ENCODE data around the gene NETO1.

Gene NETO1

DNA sequence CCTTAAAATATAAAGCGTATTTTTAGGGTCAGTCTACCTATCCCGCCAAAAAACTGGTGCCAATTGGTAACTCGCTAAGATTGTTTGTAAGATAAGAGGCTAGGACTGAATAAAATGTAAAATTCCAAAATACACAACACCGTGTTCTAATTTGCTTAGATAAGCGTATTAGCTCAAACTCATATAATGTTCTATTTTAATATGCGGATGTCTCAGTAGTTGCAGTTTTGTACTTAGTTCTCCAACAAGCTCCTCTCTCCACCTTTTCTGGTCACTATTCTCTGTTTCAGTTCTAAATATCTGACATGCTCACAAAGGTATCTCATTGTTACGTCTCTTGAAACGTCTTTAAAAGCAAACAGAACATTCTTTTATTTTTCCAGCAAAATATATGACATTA is 24.0 kb downstream of the NETO1 start:
- no peak for DNase-seq (ENCODE audit: low read depth)

DNA sequence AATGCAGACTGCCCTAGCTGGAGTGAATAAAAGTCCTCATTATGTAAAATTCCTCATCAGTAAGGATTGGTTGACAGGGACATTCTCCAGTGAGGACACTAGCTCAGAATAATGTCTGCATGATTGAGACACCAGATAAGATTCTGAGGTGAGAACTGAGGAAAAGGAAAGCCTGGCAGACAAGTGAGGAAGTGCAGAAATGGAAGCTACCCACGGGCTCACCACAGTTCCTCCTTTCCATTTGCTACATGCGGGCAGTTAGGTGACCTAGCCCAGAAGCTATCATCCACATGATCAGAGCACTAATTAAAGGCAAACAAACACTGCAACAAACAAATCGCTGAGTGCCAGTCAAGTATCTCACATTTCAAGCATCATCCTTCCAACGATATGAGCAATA is 27.7 kb downstream of the NETO1 start:
- no peak for DNase-seq (ENCODE audit: low read depth)

DNA sequence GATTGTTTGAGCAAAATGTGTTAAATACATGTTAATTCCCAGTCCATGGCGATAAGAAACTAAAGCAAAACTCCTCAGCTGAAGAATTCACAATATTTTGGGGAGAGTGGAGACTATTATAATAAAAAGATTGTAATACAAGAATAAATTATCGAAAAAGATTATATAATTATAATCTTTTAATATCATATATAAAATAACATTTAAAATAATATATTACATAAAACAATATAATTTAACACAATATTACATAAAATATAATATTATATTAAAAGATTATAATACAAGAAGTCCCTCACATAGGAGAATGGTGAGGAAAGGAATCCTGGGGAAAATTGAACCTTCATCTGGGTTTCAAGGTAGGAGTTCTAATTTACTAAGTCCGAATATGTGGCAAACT is 33.1 kb downstream of the NETO1 start:
- DNase-seq (ENCODE audit: low read depth), result no peak

DNA sequence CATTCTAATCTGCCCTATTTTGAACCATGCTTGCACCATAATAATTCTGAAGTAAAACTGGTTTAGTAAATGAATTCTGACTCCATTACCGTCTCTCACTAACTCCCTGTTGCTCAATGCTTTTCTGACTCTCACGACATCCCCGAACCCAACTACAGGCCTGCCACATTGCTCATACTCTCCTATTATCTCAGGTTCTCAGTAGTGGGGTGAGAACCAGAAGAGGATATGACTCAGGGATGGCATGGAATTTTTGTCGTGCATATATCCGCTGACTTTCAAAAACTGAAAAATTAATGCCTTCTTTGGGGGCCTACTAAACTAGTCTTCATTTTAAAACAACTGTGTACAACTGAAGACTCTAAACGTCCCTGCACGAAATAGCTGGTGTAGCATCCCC is 34.3 kb downstream of the NETO1 start:
- DNase-seq (ENCODE audit: low read depth), result no peak

DNA sequence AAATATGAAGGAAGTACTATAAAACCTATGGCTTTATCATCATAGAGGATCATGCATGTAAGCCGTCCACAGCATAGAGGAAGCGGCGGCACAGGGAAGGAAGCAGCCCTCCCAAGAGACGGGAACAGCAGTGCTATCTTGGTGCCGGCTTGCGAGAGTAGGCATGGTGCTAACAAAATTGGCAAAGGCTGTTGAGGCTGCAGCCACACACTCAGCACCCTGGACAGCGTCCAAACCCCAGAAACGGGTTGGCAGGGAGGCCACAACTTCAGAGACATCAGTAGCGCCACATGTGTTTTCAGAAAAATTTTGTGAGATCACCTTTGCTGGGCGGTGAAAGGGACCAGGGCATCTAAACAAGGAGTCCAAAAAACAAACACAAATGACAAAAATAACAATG is 37.7 kb downstream of the NETO1 start:
- no peak for DNase-seq (ENCODE audit: low read depth)

DNA sequence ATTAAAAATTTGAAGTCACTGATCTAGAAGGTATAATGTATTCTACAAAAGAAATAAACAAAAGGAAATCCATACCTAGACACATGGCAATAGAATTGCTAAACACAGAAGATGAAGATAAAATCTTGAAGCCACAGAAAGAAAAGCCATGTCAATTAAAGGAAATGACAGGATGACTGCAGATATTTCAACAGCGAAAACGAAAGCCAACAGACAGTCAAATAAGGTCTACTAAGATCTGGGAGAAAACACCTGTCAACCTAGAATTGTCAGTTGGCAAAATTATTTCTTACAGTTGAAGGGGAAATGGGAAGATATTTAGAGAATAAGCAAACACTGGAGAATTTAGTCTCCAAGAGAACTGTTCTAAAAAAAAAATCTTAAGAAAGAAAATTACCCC is 39.2 kb downstream of the NETO1 start:
- no peak for DNase-seq (ENCODE audit: low read depth)

DNA sequence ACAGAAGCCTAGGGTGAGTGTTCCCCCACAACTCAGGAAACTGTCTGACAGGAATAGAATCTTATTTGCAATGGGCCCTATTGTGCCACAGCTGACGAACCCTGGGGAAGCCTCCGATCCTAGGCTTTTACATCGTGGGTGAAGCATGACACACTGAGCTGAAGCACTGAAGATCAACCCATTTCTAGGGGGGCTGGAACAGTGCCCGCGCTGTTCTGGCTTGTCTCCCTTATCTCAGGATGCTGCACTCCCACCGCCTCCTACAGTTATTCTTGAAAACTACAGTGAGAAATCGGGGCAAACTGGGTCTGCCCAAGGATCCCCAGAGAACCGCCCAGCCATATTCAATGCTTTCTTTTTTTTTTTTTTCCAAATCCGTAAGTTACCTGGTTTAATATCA is 41.1 kb downstream of the NETO1 start:
- DNase-seq (ENCODE audit: low read depth), result no peak

DNA sequence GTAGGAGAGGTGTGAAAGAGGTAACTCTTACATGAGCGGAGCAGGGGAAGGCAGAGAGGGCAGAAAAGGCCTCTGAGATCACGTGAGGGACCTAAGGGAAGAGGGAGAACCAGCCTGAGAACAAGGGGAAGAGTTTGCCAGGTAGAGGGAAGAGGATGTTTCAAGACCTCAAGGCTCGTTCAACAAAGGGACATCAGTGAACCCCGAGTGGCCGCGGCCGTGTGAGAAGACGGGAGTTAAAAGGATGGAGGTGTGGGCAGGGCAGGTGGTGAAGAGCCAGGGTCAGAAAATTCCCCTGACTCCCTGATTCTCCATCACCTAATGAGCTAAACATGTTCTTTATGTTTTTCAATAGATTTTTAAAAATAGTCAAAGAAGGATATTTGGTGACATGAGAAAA is 44.4 kb downstream of the NETO1 start:
- DNase-seq (ENCODE audit: low read depth), result no peak

DNA sequence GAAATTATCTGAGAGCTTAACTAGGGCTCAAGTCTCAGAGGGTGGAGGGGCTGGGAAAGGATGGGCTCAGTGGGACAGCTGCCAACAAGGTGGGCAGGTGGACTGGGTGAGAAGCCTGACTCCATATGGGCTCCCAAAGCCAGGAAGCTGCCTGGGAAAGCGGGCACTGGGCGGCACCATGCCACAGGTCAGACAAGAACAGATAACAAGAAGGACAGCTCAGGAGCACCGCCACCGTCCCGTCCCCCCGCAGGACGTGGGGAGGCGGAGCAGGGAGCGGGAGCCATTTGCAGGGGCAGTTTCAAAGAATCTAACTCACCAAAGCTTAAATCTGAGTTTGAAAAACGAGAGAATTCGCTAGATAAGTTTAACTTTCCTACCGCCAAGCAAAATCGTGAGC is 45.6 kb downstream of the NETO1 start:
- DNase-seq (ENCODE audit: low read depth), result no peak

DNA sequence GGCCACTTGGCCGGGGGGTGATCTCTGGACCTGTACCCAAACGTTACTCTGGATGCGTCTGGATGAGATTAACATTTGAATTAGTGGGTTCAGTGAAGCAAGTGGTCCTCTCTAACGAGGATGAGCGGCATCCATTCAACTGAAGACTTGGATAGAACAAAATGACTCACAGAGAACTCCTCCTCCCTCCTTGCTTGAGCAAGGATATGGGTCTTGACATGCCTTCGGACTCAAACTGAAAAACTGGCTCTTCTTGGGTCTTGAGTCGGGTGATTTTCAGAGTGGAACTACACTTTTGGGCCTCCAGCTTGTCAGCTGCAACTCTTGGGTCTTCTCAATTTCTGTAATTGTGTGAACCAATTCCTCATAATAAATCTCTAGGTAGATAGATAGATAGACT is 47.2 kb downstream of the NETO1 start:
- DNase-seq (ENCODE audit: low read depth), result no peak

DNA sequence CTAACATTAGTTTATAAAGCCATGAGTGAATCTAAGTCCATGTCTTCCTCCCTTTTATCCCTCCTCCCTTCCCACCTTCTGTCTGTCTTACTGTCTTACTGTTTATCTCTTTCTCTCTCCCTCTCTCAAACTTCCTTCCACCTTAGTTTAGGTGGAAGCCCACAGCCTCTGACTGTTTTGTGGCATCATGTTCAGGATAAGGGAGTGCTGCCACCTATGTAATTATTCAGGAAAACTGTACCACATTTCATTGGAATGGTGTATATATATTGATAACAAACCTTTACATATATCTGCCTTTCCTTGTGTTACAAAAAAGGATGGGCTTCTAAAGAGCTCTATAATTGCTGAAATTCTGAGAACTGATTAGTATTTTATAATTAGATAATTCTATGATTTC is 48.7 kb downstream of the NETO1 start:
- no peak for DNase-seq (ENCODE audit: low read depth)

DNA sequence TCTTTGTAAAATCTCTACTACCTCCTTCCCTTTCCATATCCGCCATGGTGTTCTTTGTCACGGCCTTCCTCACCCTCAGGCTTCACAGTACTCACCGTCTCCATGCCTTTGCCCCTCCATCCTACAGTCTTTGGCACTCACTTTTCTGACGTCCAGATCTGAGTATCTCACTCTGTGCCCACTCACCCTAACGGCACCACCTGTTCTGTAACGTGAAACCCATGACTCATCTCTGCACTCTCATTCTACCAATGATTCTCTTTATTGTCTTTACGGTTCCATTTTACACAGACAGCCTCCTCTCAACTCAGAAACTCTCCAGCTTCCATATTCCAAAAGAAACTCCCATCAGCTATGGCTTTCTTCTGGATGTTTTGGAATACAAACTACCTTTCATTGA is 56.7 kb downstream of the NETO1 start:
- DNase-seq (ENCODE audit: low read depth), result no peak

DNA sequence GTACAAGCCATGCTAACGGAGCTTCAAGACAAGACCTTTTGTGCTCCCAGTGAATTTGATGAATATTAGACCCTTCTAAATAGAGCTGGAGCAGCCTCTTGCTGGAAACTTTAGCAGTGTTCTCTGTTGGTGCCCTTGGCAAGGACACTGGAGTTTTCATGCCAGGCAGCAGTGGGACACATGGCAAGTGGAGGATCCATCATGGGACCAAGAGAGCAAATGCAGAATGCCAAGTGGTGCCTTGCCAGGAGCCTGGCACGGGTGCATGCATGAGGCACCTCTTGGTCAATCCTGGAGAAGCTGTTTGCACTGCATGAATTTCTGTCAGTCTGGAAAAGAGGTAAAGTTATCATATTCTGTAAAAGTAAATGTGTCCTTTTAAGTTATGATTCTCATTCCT is 59.1 kb downstream of the NETO1 start:
- no peak for DNase-seq (ENCODE audit: low read depth)

DNA sequence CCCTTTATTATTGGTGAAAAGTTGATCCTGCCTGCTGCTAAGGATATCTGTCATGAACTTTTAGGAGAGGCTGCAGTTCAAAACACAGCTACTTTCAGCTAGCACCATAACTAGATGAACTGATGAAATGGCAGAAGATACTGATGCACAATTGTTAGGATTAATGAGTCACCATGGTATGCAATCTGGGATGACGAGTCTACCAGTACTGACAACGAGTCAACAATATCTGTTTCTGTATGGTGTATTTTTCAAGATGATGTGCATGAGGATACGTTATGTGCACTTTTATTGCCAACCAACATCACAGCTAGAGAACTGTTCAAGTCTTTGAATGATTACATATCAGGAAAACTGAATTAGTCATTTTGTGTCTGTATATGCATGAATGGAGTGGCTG is 68.7 kb downstream of the NETO1 start:
- no peak for DNase-seq (ENCODE audit: low read depth)

DNA sequence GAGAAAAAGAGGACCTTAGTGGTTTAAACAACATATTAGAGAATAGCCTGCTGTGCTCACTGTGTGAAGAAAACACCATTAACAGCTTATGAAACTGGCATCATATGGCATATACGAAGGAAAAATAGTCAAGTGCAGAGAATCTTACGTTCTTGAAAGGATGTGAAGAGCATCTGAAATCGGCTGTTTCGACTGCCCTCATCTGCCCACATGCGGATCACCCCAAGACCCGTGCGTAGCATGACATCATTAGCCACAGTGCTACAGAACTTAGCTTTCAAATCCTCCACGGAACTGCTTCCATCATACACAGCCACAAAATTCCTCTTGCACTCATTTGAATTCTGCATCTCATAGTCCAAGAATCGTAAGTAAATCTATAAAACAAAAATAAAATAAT is 84.3 kb downstream of the NETO1 start:
- DNase-seq (ENCODE audit: low read depth), result no peak

DNA sequence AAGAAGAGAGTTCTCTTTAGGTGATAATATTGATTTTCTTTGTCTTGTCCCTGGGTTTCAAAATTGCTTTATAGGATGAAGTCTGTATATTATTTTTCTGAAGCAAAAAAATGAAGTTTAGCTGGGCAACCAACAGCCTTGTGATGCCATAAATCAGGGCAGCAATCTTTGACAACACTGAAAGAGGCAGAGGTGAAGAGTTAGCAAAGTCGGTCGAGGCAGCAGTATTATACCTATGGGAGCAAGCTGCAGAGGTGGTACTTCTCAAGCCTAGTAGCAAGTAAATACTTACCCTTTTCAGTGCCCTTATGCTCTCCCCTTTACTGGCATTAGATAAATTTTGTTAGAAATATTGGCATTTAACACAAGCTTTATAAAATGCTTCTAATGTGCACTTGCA is 92.9 kb downstream of the NETO1 start:
- no peak for DNase-seq (ENCODE audit: low read depth)

DNA sequence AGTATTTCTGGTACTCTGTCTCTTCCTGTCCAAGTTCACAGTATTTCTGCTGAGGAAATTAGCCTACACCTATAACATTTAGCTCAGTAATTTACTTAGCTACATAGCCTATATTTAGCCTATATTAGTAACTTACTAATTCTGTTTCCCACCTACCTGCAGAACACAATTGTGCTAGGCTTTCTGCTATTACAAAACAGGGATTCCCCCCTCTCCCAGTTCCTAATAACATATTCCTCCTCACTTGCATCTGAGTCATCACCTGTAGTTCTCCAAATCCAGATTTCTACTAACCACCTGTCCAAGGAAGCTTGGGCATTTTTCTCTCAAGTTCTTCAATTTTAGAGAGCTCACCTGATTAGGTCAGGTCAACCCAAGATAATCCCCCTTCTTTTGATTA is 94.9 kb downstream of the NETO1 start:
- no peak for DNase-seq (ENCODE audit: low read depth)

DNA sequence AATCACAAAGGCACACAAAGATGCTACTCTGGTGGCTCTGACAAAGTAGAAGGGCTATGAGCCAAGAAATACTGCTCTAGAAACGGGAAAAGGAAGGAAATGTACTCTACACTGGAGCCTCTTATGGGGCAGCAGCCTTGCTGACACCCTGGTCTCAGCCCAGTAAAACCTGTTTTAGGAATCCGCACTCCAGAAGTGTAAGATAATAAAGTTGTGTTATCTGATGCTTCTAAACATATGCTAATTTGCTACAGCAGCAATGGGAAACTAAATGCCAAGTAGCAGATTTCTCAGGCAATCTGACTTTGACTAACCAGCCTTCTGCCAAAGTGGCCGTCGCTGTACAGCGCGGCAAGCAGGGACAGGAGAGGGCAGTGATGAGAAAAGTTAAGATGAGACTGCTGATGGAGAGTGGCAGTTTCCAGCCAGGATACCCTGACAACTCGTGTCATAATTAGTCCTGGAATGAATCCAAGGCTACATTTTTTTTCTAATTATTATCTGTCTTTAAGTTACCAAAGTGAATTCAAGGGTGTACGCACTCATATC is 99.0 kb downstream of the NETO1 start:
- no peak for DNase-seq (ENCODE audit: low read depth)

DNA sequence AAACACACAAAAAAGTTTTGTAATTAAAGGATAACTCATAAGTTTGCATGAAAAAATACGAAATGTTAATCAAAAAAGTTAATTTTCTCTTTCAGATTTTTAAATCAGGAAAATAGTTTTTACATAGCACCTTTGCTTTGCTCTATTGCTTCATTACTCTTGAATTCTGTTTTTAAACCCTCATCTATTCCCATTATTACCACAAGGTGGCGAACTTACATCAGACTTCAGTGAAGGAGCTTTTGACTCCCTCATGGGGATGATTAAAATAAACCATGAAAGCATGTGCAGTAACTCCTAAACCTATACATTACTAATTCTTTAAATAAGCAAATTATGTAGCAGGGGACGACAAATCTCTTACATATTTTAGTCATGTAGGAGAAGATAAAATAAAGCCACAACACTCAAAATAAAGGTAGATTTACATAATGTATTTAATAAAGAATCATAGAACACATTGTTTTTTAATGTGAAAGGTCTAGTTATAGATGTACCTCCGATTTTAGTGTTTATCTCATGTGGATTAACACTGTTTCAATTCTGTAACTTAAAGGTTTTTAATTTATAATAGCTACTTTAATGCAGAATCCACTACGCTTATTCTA is 105.2 kb downstream of the NETO1 start:
- no peak for DNase-seq (ENCODE audit: low read depth)

DNA sequence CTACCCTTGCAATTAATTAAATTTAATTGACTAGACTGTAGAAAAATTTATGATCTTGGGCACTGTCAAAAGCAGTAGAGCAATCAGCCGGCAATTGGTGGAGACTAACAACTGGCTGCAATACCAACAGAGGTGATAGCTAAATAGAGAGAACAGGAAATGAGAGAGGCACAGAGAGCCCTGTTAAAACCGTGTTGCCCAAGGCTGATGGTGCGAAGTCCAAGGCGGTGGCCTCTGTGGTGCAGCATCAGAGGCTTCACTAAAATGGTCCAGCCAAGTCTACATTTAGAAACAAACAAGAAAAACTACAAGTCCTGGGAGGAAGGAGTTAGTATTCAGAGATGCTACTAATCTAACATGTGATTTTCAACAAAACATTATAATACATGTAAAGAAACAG is 115.6 kb downstream of the NETO1 start:
- DNase-seq (ENCODE audit: low read depth), result no peak

DNA sequence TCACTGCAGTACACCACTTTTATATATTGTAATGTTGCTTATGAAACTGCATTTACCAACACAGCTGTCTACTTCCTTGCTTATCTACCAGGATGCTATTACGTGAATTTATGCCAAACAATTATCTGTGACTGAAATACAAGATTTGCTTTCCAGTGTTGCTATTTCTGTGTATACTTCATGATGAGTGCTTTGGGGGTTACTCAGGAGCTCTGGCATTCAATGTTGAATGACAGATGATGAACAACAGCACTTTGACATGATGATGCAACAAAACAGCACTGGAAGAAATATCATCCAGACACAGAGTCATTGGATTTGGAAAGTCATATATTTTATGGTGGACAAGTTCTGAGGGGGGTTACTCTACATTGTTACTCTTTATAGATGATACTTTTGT is 125.8 kb downstream of the NETO1 start:
- no peak for DNase-seq (ENCODE audit: low read depth)

DNA sequence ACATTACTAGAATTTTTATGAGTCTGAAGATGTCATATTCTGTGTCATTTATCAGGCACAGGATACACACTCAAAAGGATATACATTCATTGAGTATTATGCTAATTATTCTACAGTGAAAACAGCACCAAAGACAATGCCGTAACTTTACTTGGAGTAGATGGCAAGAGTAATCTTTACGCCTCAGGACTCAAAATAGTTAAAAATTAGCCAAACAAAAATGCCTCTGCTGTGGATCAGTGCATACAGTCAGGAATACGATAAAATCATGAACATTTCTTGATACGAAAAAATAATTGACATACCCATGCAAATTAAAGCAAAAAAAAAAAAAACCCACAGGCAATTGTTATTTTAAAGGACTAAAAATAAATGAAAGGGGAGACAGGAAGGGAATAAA is 129.7 kb downstream of the NETO1 start:
- no peak for DNase-seq (ENCODE audit: low read depth)

DNA sequence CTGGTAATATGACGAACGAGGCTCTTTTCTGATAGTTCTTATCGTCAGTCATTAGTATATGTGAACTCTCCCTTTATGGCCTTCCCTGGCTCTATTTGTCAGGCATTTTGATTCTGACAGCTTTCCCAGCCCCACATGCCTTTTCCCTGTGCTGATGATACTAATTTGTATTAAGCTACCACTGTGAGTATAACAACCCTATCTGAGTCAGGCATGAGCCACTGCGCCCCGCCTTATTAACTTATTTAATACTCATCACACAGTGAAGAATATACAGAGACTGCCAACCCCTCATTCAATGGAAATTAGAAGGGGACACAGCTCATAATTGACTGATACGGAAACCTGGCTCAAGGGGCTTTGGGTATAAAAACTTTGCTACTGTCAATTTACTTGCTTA is 140.0 kb downstream of the NETO1 start:
- no peak for DNase-seq (ENCODE audit: low read depth)

DNA sequence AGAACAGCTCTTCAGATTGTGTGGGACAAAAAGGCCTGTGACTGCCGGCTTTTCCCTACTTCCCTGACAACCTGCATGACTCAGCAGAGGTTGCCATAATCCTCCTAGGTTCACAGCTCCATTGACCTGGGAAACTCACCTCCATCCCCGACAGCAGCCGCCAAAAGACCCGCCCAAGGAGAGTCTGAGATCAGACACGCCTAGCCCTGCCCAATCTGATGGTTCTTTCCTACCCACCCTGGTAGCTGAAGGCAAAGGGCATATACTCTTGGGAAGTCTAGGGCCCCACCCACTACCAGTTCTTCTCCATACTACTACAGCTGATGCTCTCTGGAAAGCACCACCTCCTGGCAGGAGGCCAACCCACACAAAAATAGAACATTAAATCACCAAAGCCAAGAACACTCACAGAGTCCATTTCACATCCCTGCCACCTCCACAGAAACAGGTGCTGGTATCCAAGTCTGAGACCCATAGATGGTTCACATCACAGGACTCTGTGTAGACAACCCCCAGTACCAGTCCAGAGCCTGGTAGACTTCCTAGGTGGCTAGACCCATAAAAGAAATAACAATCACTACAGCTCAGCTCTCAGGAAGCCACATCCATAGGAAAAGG is 140.6 kb downstream of the NETO1 start:
- DNase-seq (ENCODE audit: low read depth), result no peak
